ENCODE data around the gene IQGAP2. TPM values are rescaled to one million over a fixed set of nuclear protein-coding genes. Genes with fewer than 3 reads are reported as not detected.

The IQGAP2 gene
- total and polyA plus RNA-seq, 2 of the 8 experiments (the other 6 are each of a cell fraction or from before 2014, with no cell fraction given) = 19.7 to 66.0 TPM

GRCh38 chr5:76641514-76642120, 238.5 kb downstream of the IQGAP2 start:
- FAIRE-seq = peak; percentile 95
- no peak overlapping the region for H2BK12ac ChIP-seq (ENCODE audit: low read depth, low read length)
- H3K79me1 ChIP-seq (ENCODE audit: low read depth, low read length) = no peaks in the 10 kb centered on the region
- no peak overlapping the region for H3K27ac ChIP-seq (ENCODE audit: low read depth, low read length)
- no peak overlapping the region for H3K18ac ChIP-seq (ENCODE audit: extremely low read depth, low read length)
- no peak overlapping the region for H2AFZ ChIP-seq (ENCODE audit: low read length)
- no peak overlapping the region for H2BK120ac ChIP-seq (replicated peaks; ENCODE audit: low read depth, low read length)
- H3K36me3 ChIP-seq (ENCODE audit: control insufficient read depth in 2 of 4, insufficient read depth in 4 of 4, low read length in 3 of 4) = peaks cover 0 to 3% (median 0%) of the 10 kb centered on the region in 4 experiments; a peak in 2 of 8 replicates
- no peak overlapping the region for H2BK5ac ChIP-seq (ENCODE audit: low read depth, low read length)
- H4K8ac ChIP-seq (ENCODE audit: extremely low read depth, insufficient read depth, low read length) = no peak overlapping the region
- no peak overlapping the region for H3K4ac ChIP-seq (replicated peaks; ENCODE audit: insufficient read length, low read depth, low read length)
- no peaks in the 10 kb centered on the region for H4K20me1 ChIP-seq (replicated peaks in 1 of 2; ENCODE audit: control insufficient read depth in 1 of 2, insufficient read depth in 2 of 2, low read length in 2 of 2)
- H2AK5ac ChIP-seq (ENCODE audit: low read depth, low read length) = no peak overlapping the region
- 0 out of 7 replicates have a peak, but pooled peaks cover 0 to 4% (median 0%) of the 10 kb centered on the region in 4 experiments for H3K4me1 ChIP-seq (replicated peaks in 1 of 4; ENCODE audit: control insufficient read depth in 3 of 4, insufficient read depth in 4 of 4, low read length in 3 of 4)
- ChIA-PET CTCF (ENCODE audit: partially characterized antibody) (interaction anchor here (0.8 to 6.5 kb wide), 11 partner anchors 11 to 1229 kb away, joined by 3 to 72 read pairs (median 4); partner anchors contain the start of gene F2RL2), POLR2A (ENCODE audit: partially characterized antibody) (interaction anchor here (1.0 kb wide), 2 partner anchors 236 to 238 kb away, joined by 3 to 4 read pairs; no protein-coding TSS in a partner anchor)
- peak in 1 of 2 experiments; percentile 76 for DNase-seq (ENCODE audit: low read depth in 1 of 2, low spot score in 2 of 2)
- H3K4me3 ChIP-seq (ENCODE audit: extremely low read depth in 1 of 4, insufficient read depth in 2 of 4, low read depth in 3 of 4, low read length in 4 of 4) = no peak overlapping the region
- no peak overlapping the region for H3K23ac ChIP-seq (ENCODE audit: insufficient read length)
- H3K9ac ChIP-seq (replicated peaks in 1 of 4; ENCODE audit: extremely low read depth in 1 of 4, low read depth in 3 of 4, low read length in 3 of 4) = no peak overlapping the region
- no peak overlapping the region for H3K56ac ChIP-seq (replicated peaks; ENCODE audit: insufficient read length, low read depth, low read length)
- no peaks in the 10 kb centered on the region for H3K79me2 ChIP-seq (ENCODE audit: control insufficient read depth in 1 of 2, insufficient read depth in 2 of 2, low read length in 2 of 2)
- WGBS, 2 experiments (ENCODE audit: extremely low coverage in 1 of 2, insufficient coverage in 1 of 2, insufficient read length in 1 of 2, insufficient replicate concordance in 2 of 2, low coverage in 1 of 2, low lambda C conversion rate in 2 of 2, missing lambda C conversion rate in 1 of 2) = 0% methylated on average over 1 of the region's 1 CpG; no CpG with 5 or more reads in 1 of the 2 experiments
- H3K9me3 ChIP-seq (ENCODE audit: insufficient read depth in 2 of 2, low read depth in 1 of 2, low read length in 1 of 2) = no peaks in the 10 kb centered on the region
- no peak overlapping the region for H3K4me2 ChIP-seq (ENCODE audit: insufficient read depth in 1 of 2, low read depth in 2 of 2, low read length in 2 of 2)
- TF ChIP-seq NRF1 (IDR thresholded peaks at IDR 0.05; ENCODE audit: low read depth, low read length) (no peak), JUND (IDR thresholded peaks at IDR 0.05; ENCODE audit: low read length) (0 out of 2 replicates have a peak, but pooled peaks have one; percentile 10), CTCF (IDR thresholded peaks at IDR 0.05; ENCODE audit: control extremely low read depth in 1 of 3, insufficient read depth in 1 of 3, low read depth in 1 of 3, low read length in 3 of 3) (peak in 2 of 3 experiments; percentile 75 to 85; a peak in 3 of 4 replicates), RAD21 (IDR thresholded peaks at IDR 0.05 in 1 of 2, conservative IDR thresholded peaks at IDR 0.05 in 1 of 2; ENCODE audit: low read depth in 2 of 2, low read length in 2 of 2) (peak; percentile 92), CBX5 (IDR thresholded peaks at IDR 0.05; ENCODE audit: low read depth, low read length) (no peak), SP4 (IDR thresholded peaks at IDR 0.05; ENCODE audit: low read length) (no peak)
- no peaks in the 10 kb centered on the region for H3K27me3 ChIP-seq (replicated peaks in 1 of 4; ENCODE audit: control insufficient read depth in 3 of 4, extremely low read depth in 1 of 4, insufficient read depth in 3 of 4, low read length in 3 of 4)
- H3K14ac ChIP-seq (ENCODE audit: insufficient read length) = no peak overlapping the region
- H2BK15ac ChIP-seq (ENCODE audit: low read length) = no peak overlapping the region
- H2BK20ac ChIP-seq (ENCODE audit: low read length) = no peak overlapping the region
- H4K91ac ChIP-seq (replicated peaks; ENCODE audit: insufficient read length, low read length) = no peak overlapping the region
- H4K5ac ChIP-seq (ENCODE audit: insufficient read length, low read depth, low read length) = no peak overlapping the region
- H3K23me2 ChIP-seq (ENCODE audit: low read depth, low read length) = no peaks in the 10 kb centered on the region

All from H1 (cell line).